Activated CD4-positive, alpha-beta T cell treated with anti-CD3 and anti-CD28 coated beads, Interleukin-2, amount 50 U/mL, for 24 hours (primary cell): ENCODE data around the gene MIA2.
"Not testable (repeated sequence)": the region's sequence is repeated elsewhere in the genome, so short reads cannot be mapped to it uniquely, and the experiment has no call there.

Experiments used
- DNase-seq, 2 donors: peaks; one replicate each; pipeline ENCODE4 v3.0.0-alpha.2; 2020; ENCODE audit warnings: low read depth in 1 of 2, low spot score in 1 of 2

The MIA2 gene

GRCh38 chr14:39229601-39230110 lies 4.1 kb upstream of the MIA2 start:
- DNase-seq: no peak

GRCh38 chr14:39230416-39231035 lies 3.2 kb upstream of the MIA2 start:
- no peak for DNase-seq

- DNase-seq: peak in 1 of 2 donors; percentile 23
Observed at GRCh38 chr14:39231751-39232553, 1.8 kb upstream of the MIA2 start.

GRCh38 chr14:39232554-39233415 lies 930 bp upstream of the MIA2 start:
- no peak for DNase-seq

GRCh38 chr14:39234986-39235385 lies 1.3 kb downstream of the MIA2 start:
- DNase-seq: not testable (repeated sequence)

- not testable (repeated sequence) for DNase-seq
Observed at GRCh38 chr14:39235466-39235865, 1.8 kb downstream of the MIA2 start.

- DNase-seq: no peak
Observed at GRCh38 chr14:39240769-39241168, 7.1 kb downstream of the MIA2 start.

GRCh38 chr14:39241637-39242036 lies 7.9 kb downstream of the MIA2 start:
- DNase-seq: no peak

- no peak for DNase-seq
Observed at GRCh38 chr14:39243831-39244230, 10.1 kb downstream of the MIA2 start.

GRCh38 chr14:39246618-39247017 lies 12.9 kb downstream of the MIA2 start:
- no peak for DNase-seq

GRCh38 chr14:39247256-39247655 lies 13.5 kb downstream of the MIA2 start:
- no peak for DNase-seq

- no peak for DNase-seq
Observed at GRCh38 chr14:39251547-39251946, 17.8 kb downstream of the MIA2 start.

- not testable (repeated sequence) for DNase-seq
Observed at GRCh38 chr14:39257388-39257787, 23.7 kb downstream of the MIA2 start.

- DNase-seq: no peak
Observed at GRCh38 chr14:39258782-39259545, 25.2 kb downstream of the MIA2 start.

GRCh38 chr14:39260161-39260560 lies 26.4 kb downstream of the MIA2 start:
- not testable (repeated sequence) for DNase-seq

- not testable (repeated sequence) for DNase-seq
Observed at GRCh38 chr14:39262214-39262613, 28.5 kb downstream of the MIA2 start.

- no peak for DNase-seq
Observed at GRCh38 chr14:39264057-39264456, 30.3 kb downstream of the MIA2 start.

GRCh38 chr14:39264558-39264957 lies 30.8 kb downstream of the MIA2 start:
- no peak for DNase-seq

GRCh38 chr14:39265033-39265432 lies 31.3 kb downstream of the MIA2 start:
- DNase-seq: no peak

- no peak for DNase-seq
Observed at GRCh38 chr14:39265806-39266524, 32.2 kb downstream of the MIA2 start.
